HEK293T (cell line): ENCODE results near the gene TNPO1.

Experiments used
- ARNT ChIP-seq: fragments of 450-650 bp; IDR thresholded peaks from 2 replicates; pipeline ENCODE4 v1.6.1; 2017; ENCODE audit warnings: mild to moderate bottlenecking
- BHLHE40 ChIP-seq: fragments of 450-650 bp; IDR thresholded peaks from 2 replicates; pipeline ENCODE4 v1.6.1; 2016; ENCODE audit warnings: mild to moderate bottlenecking, moderate library complexity, borderline replicate concordance
- ELF4 ChIP-seq: fragments of 450-650 bp; IDR thresholded peaks from 2 replicates; pipeline ENCODE4 v1.6.1; 2017; ENCODE audit warnings: antibody characterized with exemption
- FOXA1 ChIP-seq: fragments of 450-650 bp; IDR thresholded peaks from 2 replicates; pipeline ENCODE4 v1.6.1; 2016; ENCODE audit warnings: mild to moderate bottlenecking
- FOXK2 ChIP-seq: fragments of 450-650 bp; IDR thresholded peaks from 2 replicates; pipeline ENCODE4 v1.6.1; 2016; ENCODE audit warnings: mild to moderate bottlenecking
- FOXM1 ChIP-seq: fragments of 450-650 bp; IDR thresholded peaks from 2 replicates; pipeline ENCODE4 v1.6.1; 2017; ENCODE audit warnings: mild to moderate bottlenecking, borderline replicate concordance
- L3MBTL2 ChIP-seq: fragments of 450-650 bp; conservative IDR thresholded peaks from 2 replicates; pipeline ENCODE4 v1.6.1; 2016; ENCODE audit warnings: mild to moderate bottlenecking
- NFRKB ChIP-seq: fragments of 450-650 bp; IDR thresholded peaks from 2 replicates; pipeline ENCODE4 v1.6.1; 2016; ENCODE audit warnings: mild to moderate bottlenecking, moderate library complexity
- PKNOX1 ChIP-seq: fragments of 450-650 bp; IDR thresholded peaks from 2 replicates; pipeline ENCODE4 v1.6.1; 2016
- SP1 ChIP-seq: fragments of 450-650 bp; IDR thresholded peaks from 2 replicates; pipeline ENCODE4 v1.6.1; 2017
- SUZ12 ChIP-seq: fragments of 450-650 bp; IDR thresholded peaks from 2 replicates; pipeline ENCODE4 v1.6.1; 2016; ENCODE audit warnings: mild to moderate bottlenecking
- TARDBP ChIP-seq: fragments of 450-650 bp; IDR thresholded peaks from 2 replicates; pipeline ENCODE4 v1.6.1; 2016
- ZNF384 ChIP-seq: fragments of 450-650 bp; IDR thresholded peaks from 2 replicates; pipeline ENCODE4 v1.6.1; 2016

DNA sequence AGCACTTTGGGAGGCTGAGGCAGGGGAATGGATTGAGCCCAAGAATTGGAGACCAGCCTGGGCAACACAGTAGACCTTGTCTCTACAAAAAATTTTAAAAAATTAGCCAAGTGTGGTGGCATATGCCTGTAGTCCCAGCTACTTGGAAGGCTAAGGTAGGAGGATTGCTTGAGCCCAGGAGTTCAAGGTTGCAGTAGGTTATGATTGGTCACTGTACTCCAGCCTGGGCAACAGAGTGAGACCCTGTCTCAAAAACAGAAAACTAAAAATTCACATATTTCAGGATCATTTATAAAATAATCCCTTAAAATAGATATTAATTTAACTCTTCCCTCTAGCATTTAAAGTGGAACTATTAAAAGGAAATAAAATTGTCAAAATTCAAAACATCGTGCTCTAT, 142.8 kb downstream of the TNPO1 start:
- no peak for TF ChIP-seq SP1
- TF ChIP-seq SUZ12, result no peak
- TF ChIP-seq ARNT, result no peak
- TF ChIP-seq L3MBTL2, result no peak
- TF ChIP-seq FOXM1, result no peak
- no peak for TF ChIP-seq FOXK2
- no peak for TF ChIP-seq NFRKB
- TF ChIP-seq ELF4, result no peak
- TF ChIP-seq TARDBP, result no peak
- no peak for TF ChIP-seq FOXA1
- TF ChIP-seq PKNOX1, result no peak
- TF ChIP-seq ZNF384, result no peak
- TF ChIP-seq BHLHE40, result no peak
